ENCODE data around the gene TFCP2.

TFCP2 gene

GRCh38 chr12:51187370-51187987 lies 14.5 kb upstream of the TFCP2 start:
- TF ChIP-seq CTCF (IDR thresholded peaks at IDR 0.05; ENCODE audit: unreplicated experiment in 3 of 3), result no peak
- peak overlapping the region in 2 of 3 experiments; percentile 62 to 84 for H3K4me3 Mint-ChIP-seq

GRCh38 chr12:51186465-51187085 lies 13.6 kb upstream of the TFCP2 start:
- Mint-ChIP-seq H3K27ac (peak overlapping the region in 2 of 3 experiments; percentile 62 to 69), H3K4me1 (peaks cover 53% of the 10 kb centered on the region), H3K36me3 (ENCODE audit: low read depth) (no peaks in the 10 kb centered on the region), H3K4me3 (peak overlapping the region in 2 of 3 experiments; percentile 62 to 84), H3K27me3 (ENCODE audit: low read depth) (peaks cover 4% of the 10 kb centered on the region), H3K9me3 (no peaks in the 10 kb centered on the region)
- TF ChIP-seq CTCF (IDR thresholded peaks at IDR 0.05; ENCODE audit: unreplicated experiment in 3 of 3), result no peak

More at GRCh38 chr12:51187370-51187987, 14.5 kb upstream of the TFCP2 start:
- Mint-ChIP-seq H3K36me3 (ENCODE audit: low read depth) (no peaks in the 10 kb centered on the region), H3K9me3 (no peaks in the 10 kb centered on the region), H3K27me3 (ENCODE audit: low read depth) (no peaks in the 10 kb centered on the region), H3K4me1 (peaks cover 50% of the 10 kb centered on the region), H3K27ac (peak overlapping the region; percentile 62 to 69 (median 64))

- Mint-ChIP-seq H3K27me3 (ENCODE audit: low read depth) (peaks cover 4% of the 10 kb centered on the region), H3K4me3 (peak overlapping the region in 1 of 3 experiments; percentile 25), H3K36me3 (ENCODE audit: low read depth) (no peaks in the 10 kb centered on the region), H3K27ac (peak overlapping the region; percentile 37 to 85 (median 57)), H3K4me1 (peaks cover 52% of the 10 kb centered on the region), H3K9me3 (no peaks in the 10 kb centered on the region)
- TF ChIP-seq CTCF (IDR thresholded peaks at IDR 0.05; ENCODE audit: unreplicated experiment in 3 of 3), result no peak
These were observed 12.3 kb upstream of the TFCP2 start for GRCh38 chr12:51185171-51185717.

- Mint-ChIP-seq H3K9me3 (no peaks in the 10 kb centered on the region), H3K27me3 (ENCODE audit: low read depth) (peaks cover 4% of the 10 kb centered on the region), H3K27ac (peak overlapping the region; percentile 47 to 85 (median 81)), H3K4me1 (peaks cover 43% of the 10 kb centered on the region), H3K4me3 (peak overlapping the region in 2 of 3 experiments; percentile 2 to 52), H3K36me3 (ENCODE audit: low read depth) (no peaks in the 10 kb centered on the region)
- TF ChIP-seq CTCF (IDR thresholded peaks at IDR 0.05; ENCODE audit: unreplicated experiment in 3 of 3), result no peak
These were observed 10.9 kb upstream of the TFCP2 start for GRCh38 chr12:51183816-51184215.

- H3K4me3 Mint-ChIP-seq, result peak overlapping the region in 2 of 3 experiments; percentile 2 to 52
- H3K27ac Mint-ChIP-seq, result peak overlapping the region; percentile 47 to 85 (median 81)
- no peak for TF ChIP-seq CTCF (IDR thresholded peaks at IDR 0.05; ENCODE audit: unreplicated experiment in 3 of 3)
- H3K36me3 Mint-ChIP-seq (ENCODE audit: low read depth), result no peaks in the 10 kb centered on the region
- peaks cover 6% of the 10 kb centered on the region for H3K27me3 Mint-ChIP-seq (ENCODE audit: low read depth)
- H3K4me1 Mint-ChIP-seq, result peaks cover 39% of the 10 kb centered on the region
- H3K9me3 Mint-ChIP-seq, result no peaks in the 10 kb centered on the region
These were observed 10.4 kb upstream of the TFCP2 start for GRCh38 chr12:51183349-51183748.

Measured in nephron (organoid).